C4-2B (cell line): Measurements from ENCODE around the gene CTDSP2.

Experiments used
- ZFX ChIP-seq: fragments of 450-650 bp; IDR thresholded peaks from 2 replicates; pipeline ENCODE4 v1.6.1; 2017
- TF ChIP-seq, protein P1 (sequence below): fragments of 450-650 bp; conservative IDR thresholded peaks from 2 replicates; pipeline ENCODE4 v1.5.1; 2017; ENCODE audit warnings: mild to moderate bottlenecking

DNA sequence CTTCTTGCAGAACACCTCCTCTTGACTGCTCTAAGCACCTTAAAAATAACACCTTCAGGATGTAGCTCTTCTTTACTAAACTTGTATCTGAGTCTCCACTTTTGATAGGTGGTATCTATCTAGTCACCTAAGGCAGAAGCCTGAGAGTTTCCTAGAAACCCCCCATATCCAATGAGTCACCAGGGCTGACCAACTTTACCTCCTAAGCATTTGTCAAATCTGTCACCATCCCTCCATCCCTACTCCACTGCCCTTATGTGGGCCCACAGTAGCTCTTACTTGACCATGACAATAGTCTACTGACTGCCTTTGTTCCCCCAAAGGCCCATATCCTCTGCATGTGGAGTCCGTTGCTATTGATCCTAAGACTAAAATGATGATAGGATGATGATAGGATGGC is 43.9 kb downstream of the CTDSP2 start:
- TF ChIP-seq, protein P1, sequence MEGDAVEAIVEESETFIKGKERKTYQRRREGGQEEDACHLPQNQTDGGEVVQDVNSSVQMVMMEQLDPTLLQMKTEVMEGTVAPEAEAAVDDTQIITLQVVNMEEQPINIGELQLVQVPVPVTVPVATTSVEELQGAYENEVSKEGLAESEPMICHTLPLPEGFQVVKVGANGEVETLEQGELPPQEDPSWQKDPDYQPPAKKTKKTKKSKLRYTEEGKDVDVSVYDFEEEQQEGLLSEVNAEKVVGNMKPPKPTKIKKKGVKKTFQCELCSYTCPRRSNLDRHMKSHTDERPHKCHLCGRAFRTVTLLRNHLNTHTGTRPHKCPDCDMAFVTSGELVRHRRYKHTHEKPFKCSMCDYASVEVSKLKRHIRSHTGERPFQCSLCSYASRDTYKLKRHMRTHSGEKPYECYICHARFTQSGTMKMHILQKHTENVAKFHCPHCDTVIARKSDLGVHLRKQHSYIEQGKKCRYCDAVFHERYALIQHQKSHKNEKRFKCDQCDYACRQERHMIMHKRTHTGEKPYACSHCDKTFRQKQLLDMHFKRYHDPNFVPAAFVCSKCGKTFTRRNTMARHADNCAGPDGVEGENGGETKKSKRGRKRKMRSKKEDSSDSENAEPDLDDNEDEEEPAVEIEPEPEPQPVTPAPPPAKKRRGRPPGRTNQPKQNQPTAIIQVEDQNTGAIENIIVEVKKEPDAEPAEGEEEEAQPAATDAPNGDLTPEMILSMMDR, result no peak
- TF ChIP-seq ZFX, result no peak
